ENCODE measurements around the gene COX7A2L. TPM values are rescaled to one million over a fixed set of nuclear protein-coding genes. Genes with fewer than 3 reads are reported as not detected.

The COX7A2L gene
- total RNA-seq, 4 donors from 2014 or later: 98.7 to 129 (median 119) TPM

DNA sequence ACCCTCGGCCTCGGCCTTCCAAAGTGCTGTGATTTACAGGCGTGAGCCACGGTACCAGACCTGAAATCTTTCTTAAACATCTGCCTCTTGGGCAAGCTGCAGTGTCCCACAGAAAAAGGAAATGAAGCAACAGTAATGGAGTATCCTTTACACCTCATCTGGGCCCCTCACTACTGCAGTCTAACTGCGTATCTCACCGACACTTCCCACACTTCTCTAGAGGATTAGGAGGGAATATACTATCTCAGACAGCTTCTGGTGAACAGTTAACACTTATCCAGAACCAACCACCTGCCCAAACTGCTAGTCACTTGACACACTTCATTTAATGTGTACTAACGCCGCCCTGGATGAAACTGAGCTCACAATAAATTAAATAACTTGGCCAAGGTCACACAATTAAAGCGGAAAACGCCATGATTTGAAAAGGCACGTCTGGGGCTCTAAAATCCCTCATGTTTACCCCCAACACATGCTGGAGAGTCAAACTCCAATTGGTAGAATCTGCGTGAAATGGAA, 993 bp downstream of the COX7A2L start:
- Histone ChIP-seq H3K4me3 (replicated peaks in 1 of 3) (peak overlapping the region; percentile 59 to 94 (median 77)), H3K27me3 (no peaks in the 10 kb centered on the region), H3K27ac (peak overlapping the region in 1 of 3 donors; percentile 98), H3K36me3 (no peaks in the 10 kb centered on the region), H3K4me1 (peaks cover 3 to 16% of the 10 kb centered on the region in 2 donors), H3K9me3 (no peaks in the 10 kb centered on the region)
- intact Hi-C loops (cut with DNase I): loop anchor here (10.0 kb wide), 1 partner anchor 265 kb away; no protein-coding TSS in a partner anchor
- TF ChIP-seq POLR2A (IDR thresholded peaks at IDR 0.05): no peak
- WGBS, 2 donors: 18 to 23% methylated on average over 12 of the region's 12 CpGs
- no peak for DNase-seq

DNA sequence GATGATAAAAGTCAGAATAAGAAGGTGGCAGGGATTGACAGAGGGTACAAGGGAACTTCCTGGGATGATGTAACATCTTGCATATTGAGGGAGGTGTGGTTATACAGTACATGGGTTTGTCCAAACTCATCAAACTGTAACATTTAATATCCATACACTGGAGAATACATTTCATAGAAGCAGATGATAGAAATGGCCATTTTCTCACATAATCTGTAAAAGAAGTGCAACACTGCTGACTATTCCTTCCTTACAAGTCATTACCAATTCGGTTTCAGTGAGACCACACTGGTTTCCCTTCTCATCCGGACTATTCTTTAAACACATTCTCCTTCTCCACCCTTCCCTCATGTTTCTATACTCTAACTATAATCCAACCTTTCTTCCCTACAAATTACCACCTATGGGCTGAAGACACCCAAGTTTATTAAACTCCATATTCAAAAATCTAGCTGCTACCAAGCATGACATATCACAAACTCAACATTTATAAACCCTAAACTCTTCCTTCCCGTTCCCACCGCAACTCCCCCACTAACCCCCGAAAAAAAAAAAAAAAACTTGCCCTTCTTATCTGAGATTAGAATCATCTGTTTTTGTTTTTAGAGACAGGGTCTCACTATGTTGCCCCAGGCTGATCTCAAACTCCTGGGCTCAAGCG, 1.6 kb downstream of the COX7A2L start:
- H3K4me3 ChIP-seq (replicated peaks in 1 of 3): peak overlapping the region in 1 of 3 donors; percentile 59
- 57 to 66% methylated on average over 6 of the region's 6 CpGs for WGBS, 2 donors
- peak overlapping the region in 1 of 3 donors; percentile 98 for H3K27ac ChIP-seq

DNA sequence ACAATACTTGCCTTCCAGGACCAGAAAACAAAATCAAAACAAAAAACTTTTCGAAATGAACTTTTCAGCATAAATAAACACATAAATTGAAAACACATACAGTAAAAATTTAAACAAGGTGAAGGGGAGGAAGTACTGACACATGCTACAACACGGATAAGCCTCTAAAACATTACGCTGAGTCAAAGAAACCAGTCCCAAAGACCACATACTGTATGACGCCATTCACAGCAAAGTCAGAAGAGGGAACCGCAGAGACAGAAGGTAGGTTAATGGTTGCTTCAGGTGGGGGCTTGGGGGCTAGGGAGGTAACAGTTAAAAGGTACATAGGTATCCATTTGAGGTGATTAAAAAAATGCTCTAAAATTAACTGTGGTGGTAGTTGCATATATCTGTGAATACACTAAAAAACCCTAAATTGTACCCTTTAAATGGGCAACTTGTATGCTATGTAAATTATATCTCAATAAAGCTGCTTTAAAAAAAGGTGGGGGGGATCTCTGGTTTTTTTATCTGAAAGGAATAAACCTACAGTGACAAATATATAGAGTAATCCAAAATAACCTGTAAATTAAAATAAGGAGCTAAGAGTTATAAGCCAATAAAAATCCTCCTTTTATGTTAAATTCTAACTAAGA, 7.1 kb downstream of the COX7A2L start:
- peaks cover 0 to 8% of the 10 kb centered on the region in 2 donors for H3K4me1 ChIP-seq
- intact Hi-C loops (cut with DNase I): no loop called here
- TF ChIP-seq, protein P1, sequence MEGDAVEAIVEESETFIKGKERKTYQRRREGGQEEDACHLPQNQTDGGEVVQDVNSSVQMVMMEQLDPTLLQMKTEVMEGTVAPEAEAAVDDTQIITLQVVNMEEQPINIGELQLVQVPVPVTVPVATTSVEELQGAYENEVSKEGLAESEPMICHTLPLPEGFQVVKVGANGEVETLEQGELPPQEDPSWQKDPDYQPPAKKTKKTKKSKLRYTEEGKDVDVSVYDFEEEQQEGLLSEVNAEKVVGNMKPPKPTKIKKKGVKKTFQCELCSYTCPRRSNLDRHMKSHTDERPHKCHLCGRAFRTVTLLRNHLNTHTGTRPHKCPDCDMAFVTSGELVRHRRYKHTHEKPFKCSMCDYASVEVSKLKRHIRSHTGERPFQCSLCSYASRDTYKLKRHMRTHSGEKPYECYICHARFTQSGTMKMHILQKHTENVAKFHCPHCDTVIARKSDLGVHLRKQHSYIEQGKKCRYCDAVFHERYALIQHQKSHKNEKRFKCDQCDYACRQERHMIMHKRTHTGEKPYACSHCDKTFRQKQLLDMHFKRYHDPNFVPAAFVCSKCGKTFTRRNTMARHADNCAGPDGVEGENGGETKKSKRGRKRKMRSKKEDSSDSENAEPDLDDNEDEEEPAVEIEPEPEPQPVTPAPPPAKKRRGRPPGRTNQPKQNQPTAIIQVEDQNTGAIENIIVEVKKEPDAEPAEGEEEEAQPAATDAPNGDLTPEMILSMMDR (IDR thresholded peaks at IDR 0.05): no peak
- TF ChIP-seq POLR2A (IDR thresholded peaks at IDR 0.05): no peak
- WGBS, 2 donors: 92 to 94% methylated on average over 5 of the region's 5 CpGs
- no peak overlapping the region for H3K27ac ChIP-seq
- H3K4me3 ChIP-seq (replicated peaks in 1 of 3): no peak overlapping the region
- no peaks in the 10 kb centered on the region for H3K27me3 ChIP-seq
- no peaks in the 10 kb centered on the region for H3K9me3 ChIP-seq
- H3K36me3 ChIP-seq: no peaks in the 10 kb centered on the region
- DNase-seq: no peak

More for the DNA sequence above, 1.6 kb downstream of the COX7A2L start:
- peaks cover 3 to 20% of the 10 kb centered on the region in 2 donors for H3K4me1 ChIP-seq
- TF ChIP-seq, protein P1 (IDR thresholded peaks at IDR 0.05): no peak
- no peak for TF ChIP-seq POLR2A (IDR thresholded peaks at IDR 0.05)
- H3K36me3 ChIP-seq: no peaks in the 10 kb centered on the region
- intact Hi-C loops (cut with DNase I): no loop called here
- H3K27me3 ChIP-seq: no peaks in the 10 kb centered on the region
- no peaks in the 10 kb centered on the region for H3K9me3 ChIP-seq
- DNase-seq: no peak

DNA sequence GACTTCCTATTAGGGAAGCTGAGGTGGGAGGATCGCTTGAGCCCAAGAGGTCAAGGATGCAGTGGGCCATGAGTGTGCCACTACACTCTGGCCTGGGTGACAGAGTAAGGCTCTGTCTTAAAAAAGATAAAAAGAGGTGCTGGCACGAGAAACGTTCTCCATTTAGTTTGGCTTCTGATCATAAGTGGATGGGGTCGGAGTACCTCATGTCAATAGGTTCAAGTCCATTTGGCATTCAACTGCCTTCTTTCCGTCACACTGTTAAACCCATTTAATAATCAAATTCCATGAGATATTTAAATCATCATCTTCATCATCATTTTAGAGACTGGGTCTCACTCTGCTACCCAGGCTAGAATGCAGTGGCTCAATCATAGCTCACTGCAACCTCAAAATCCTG, 9.2 kb downstream of the COX7A2L start:
- TF ChIP-seq POLR2A (IDR thresholded peaks at IDR 0.05): no peak
- TF ChIP-seq, protein P1 (IDR thresholded peaks at IDR 0.05): no peak
- DNase-seq: no peak
- H3K27ac ChIP-seq: no peak overlapping the region
- no peak overlapping the region for H3K4me3 ChIP-seq (replicated peaks in 1 of 3)
- WGBS, 2 donors: 96 to 97% methylated on average over 5 of the region's 5 CpGs
- no peaks in the 10 kb centered on the region for H3K9me3 ChIP-seq
- H3K27me3 ChIP-seq: no peaks in the 10 kb centered on the region
- intact Hi-C loops (cut with DNase I): no loop called here
- H3K36me3 ChIP-seq: no peaks in the 10 kb centered on the region
- peaks cover 0 to 5% of the 10 kb centered on the region in 2 donors for H3K4me1 ChIP-seq

DNA sequence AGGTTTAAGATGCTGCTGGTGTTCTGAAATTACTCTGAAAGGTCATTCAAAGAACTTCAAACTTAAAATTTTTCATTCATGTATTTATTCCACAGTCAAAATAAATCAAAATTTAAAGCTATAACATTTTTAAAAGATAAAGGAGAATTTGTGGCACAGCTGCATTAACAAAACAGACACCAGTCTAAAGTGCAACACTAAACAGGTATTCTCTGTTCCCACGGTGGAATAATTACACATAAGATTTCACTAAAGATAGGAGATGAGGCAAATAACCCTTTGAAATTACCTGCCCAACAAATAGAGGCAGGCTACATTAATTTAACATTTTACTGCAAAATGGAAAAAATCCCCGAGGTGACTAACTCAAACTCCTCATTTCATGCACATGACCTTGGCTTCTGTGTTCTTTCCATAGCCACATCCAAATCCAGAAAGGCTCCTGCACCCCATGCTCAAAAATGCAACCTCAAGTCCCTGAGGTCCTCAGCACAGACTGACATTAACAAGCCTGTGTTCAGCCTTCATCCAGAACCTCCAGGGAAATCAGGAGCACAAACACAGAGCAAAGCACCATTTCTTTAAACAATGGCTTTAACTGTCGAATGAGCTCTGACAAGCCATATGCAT, 10.5 kb downstream of the COX7A2L start:
- no peaks in the 10 kb centered on the region for H3K36me3 ChIP-seq

More for the DNA sequence above, 10.5 kb downstream of the COX7A2L start:
- peaks cover 0 to 5% of the 10 kb centered on the region in 2 donors for H3K4me1 ChIP-seq
- intact Hi-C loops (cut with DNase I): no loop called here
- 84 to 90% methylated on average over 3 of the region's 3 CpGs for WGBS, 2 donors
- TF ChIP-seq, protein P1 (IDR thresholded peaks at IDR 0.05): no peak
- TF ChIP-seq POLR2A (IDR thresholded peaks at IDR 0.05): no peak
- H3K27ac ChIP-seq: no peak overlapping the region
- no peaks in the 10 kb centered on the region for H3K27me3 ChIP-seq
- no peaks in the 10 kb centered on the region for H3K9me3 ChIP-seq
- no peak overlapping the region for H3K4me3 ChIP-seq (replicated peaks in 1 of 3)
- DNase-seq: no peak
